IMR-90 (cell line): ENCODE measurements around the gene NAT10. TPM values are rescaled to one million over a fixed set of nuclear protein-coding genes. Genes with fewer than 3 reads are reported as not detected.
A peak's percentile ranks its signal among the peaks of the same experiment; 100 is the strongest.

ENCODE experiments used
- ATAC-seq: fragments of 200-7000 bp; cut with Tn5 transposase; 2 replicates; pipeline ENCODE4 v1.9.1; 2020; ENCODE audit warnings: low read depth, mild to moderate bottlenecking, moderate library complexity
- BruUV-seq: library from RNA; stranded (reverse); fragments of 400-500 nt; replicated peaks from 2 replicates; lab custom pipeline; 2021; lab: Mats Ljungman, UMichigan
- CTCF ChIA-PET: fragments of 300-600 bp; formaldehyde crosslinking; extraction: SDS; loops from one replicate; lab custom pipeline; 2021; ENCODE audit warnings: antibody characterized with exemption; lab: Yijun Ruan, JAX
- POLR2A ChIA-PET: fragments of 300-600 bp; sonication (Branson Sonifier 250); formaldehyde crosslinking; loops from one replicate; lab custom pipeline; 2022; ENCODE audit warnings: antibody characterized with exemption; ENCODE audit not compliant: unreplicated experiment; lab: Charles Lee
- DNase-seq: peaks from one replicate; pipeline ENCODE4 v3.0.0; 2013
- H2AFZ ChIP-seq: replicated peaks from 2 replicates; pipeline ENCODE3; 2013; ENCODE audit warnings: low read length, mild to moderate bottlenecking; ENCODE audit not compliant: poor library complexity
- H2AK5ac ChIP-seq: 2 replicates; pipeline ENCODE4 v1.6.1; 2013; ENCODE audit warnings: low read depth, low read length, inconsistent platforms
- H2AK9ac ChIP-seq: replicated peaks from 2 replicates; pipeline ENCODE3; 2013; ENCODE audit warnings: mild to moderate bottlenecking, low read depth, low read length, moderate library complexity; ENCODE audit not compliant: poor library complexity
- H2BK120ac ChIP-seq: 2 replicates; pipeline ENCODE4 v1.6.1; 2013; ENCODE audit warnings: low read depth, low read length, inconsistent platforms
- H2BK15ac ChIP-seq: 3 replicates; pipeline ENCODE4 v1.6.1; 2013; ENCODE audit warnings: low read depth, low read length, inconsistent platforms
- H2BK20ac ChIP-seq: 2 replicates; pipeline ENCODE4 v1.6.1; 2013; ENCODE audit warnings: low read depth, mild to moderate bottlenecking, inconsistent platforms, low read length, moderate library complexity
- H2BK5ac ChIP-seq: 2 replicates; pipeline ENCODE4 v1.6.1; 2013; ENCODE audit warnings: mild to moderate bottlenecking, low read depth, low read length, inconsistent platforms; ENCODE audit not compliant: poor library complexity, severe bottlenecking
- H3K14ac ChIP-seq: replicated peaks from 2 replicates; pipeline ENCODE4 v1.6.1; 2013; ENCODE audit warnings: low read depth, low read length, inconsistent platforms
- H3K18ac ChIP-seq: 2 replicates; pipeline ENCODE4 v1.6.1; 2013; ENCODE audit warnings: low read depth, low read length, control low read depth
- H3K23ac ChIP-seq: 2 replicates; pipeline ENCODE4 v1.6.1; 2013; ENCODE audit warnings: low read depth, low read length, inconsistent platforms
- H3K27ac ChIP-seq: 2 replicates; pipeline ENCODE4 v1.5.1; 2013; ENCODE audit warnings: mild to moderate bottlenecking, control low read depth, low read length; ENCODE audit not compliant: insufficient read depth
- H3K27me3 ChIP-seq: 2 replicates; pipeline ENCODE4 v1.6.1; 2013; ENCODE audit warnings: low read length; ENCODE audit not compliant: control insufficient read depth, insufficient read depth
- H3K36me3 ChIP-seq: 2 replicates; pipeline ENCODE4 v1.6.1; 2013; ENCODE audit warnings: low read length, mixed read lengths; ENCODE audit not compliant: control insufficient read depth, insufficient read depth
- H3K4ac ChIP-seq: 2 replicates; pipeline ENCODE4 v1.6.1; 2013; ENCODE audit warnings: low read depth, low read length, inconsistent platforms
- H3K4me1 ChIP-seq: 2 replicates; pipeline ENCODE4 v1.6.1; 2013; ENCODE audit warnings: low read length, mixed read lengths; ENCODE audit not compliant: control insufficient read depth, insufficient read depth
- H3K4me2 ChIP-seq: 2 replicates; pipeline ENCODE4 v1.6.1; 2013; ENCODE audit warnings: low read depth, mild to moderate bottlenecking, control low read depth, low read length, moderate library complexity
- H3K4me3 ChIP-seq: 2 replicates; pipeline ENCODE4 v1.5.1; 2013; ENCODE audit warnings: low read depth, mild to moderate bottlenecking, control low read depth, low read length, moderate library complexity; ENCODE audit not compliant: insufficient read depth
- H3K56ac ChIP-seq: 2 replicates; pipeline ENCODE4 v1.6.1; 2013; ENCODE audit warnings: low read length, inconsistent platforms; ENCODE audit not compliant: insufficient read depth; ENCODE audit errors: extremely low read depth
- H3K79me1 ChIP-seq, 2 experiments: 2 replicates each; pipeline ENCODE4 v1.6.1; 2013; ENCODE audit warnings: low read length in 2 of 2, inconsistent platforms in 1 of 2, low read depth in 1 of 2
- H3K9ac ChIP-seq: 2 replicates; pipeline ENCODE4 v1.6.1; 2013; ENCODE audit warnings: low read depth, low read length, control low read depth
- H3K9me1 ChIP-seq: 2 replicates; pipeline ENCODE4 v1.6.1; 2013; ENCODE audit warnings: low read length, inconsistent platforms; ENCODE audit not compliant: insufficient read depth
- H3K9me3 ChIP-seq: 2 replicates; pipeline ENCODE4 v1.6.1; 2013; ENCODE audit warnings: low read length; ENCODE audit not compliant: control insufficient read depth, insufficient read depth
- H4K20me1 ChIP-seq: 2 replicates; pipeline ENCODE4 v1.6.1; 2013; ENCODE audit warnings: low read length, inconsistent platforms; ENCODE audit not compliant: insufficient read depth
- H4K5ac ChIP-seq: 2 replicates; pipeline ENCODE4 v1.6.1; 2013; ENCODE audit warnings: mild to moderate bottlenecking, low read depth, low read length, control low read depth
- H4K8ac ChIP-seq, 2 experiments: 2 replicates each; pipeline ENCODE4 v1.6.1; 2013; ENCODE audit warnings: low read depth in 2 of 2, low read length in 2 of 2, control low read depth in 1 of 2, inconsistent platforms in 1 of 2
- H4K91ac ChIP-seq: 2 replicates; pipeline ENCODE4 v1.6.1; 2013; ENCODE audit warnings: low read depth, low read length, inconsistent platforms; ENCODE audit not compliant: insufficient read depth
- FOS ChIP-seq: fragments of 150-350 bp; IDR thresholded peaks from 2 replicates; pipeline ENCODE4 v1.6.1; 2016; ENCODE audit warnings: low read depth, low read length
- RAD21 ChIP-seq: IDR thresholded peaks from 2 replicates; pipeline ENCODE4 v1.6.1; 2012; ENCODE audit warnings: low read length, improper control_type of control experiment
- USF2 ChIP-seq: fragments of 150-350 bp; IDR thresholded peaks from 2 replicates; pipeline ENCODE4 v1.6.1; 2017; ENCODE audit warnings: mild to moderate bottlenecking, antibody characterized with exemption, low read length, low read depth
- WGBS, 2 experiments: methylation state at CpG; one replicate each; pipeline versions ENCODE4 v1.1.5 to v1.1.7; 2013; ENCODE audit warnings: missing lambda C conversion rate in 2 of 2; ENCODE audit not compliant: insufficient read length in 1 of 2; ENCODE audit errors: extremely low coverage in 2 of 2; 5-methylcytosine and 5-hydroxymethylcytosine counted together
- dilution Hi-C: fragments of 300-500 bp; cut with HindIII; formaldehyde crosslinking; loops from one replicate; pipeline ENCODE4 v1.14.3; 2018; ENCODE audit warnings: low sequenced_read_pairs; ENCODE audit not compliant: unreplicated experiment
- in situ Hi-C: fragments of 300-500 bp; cut with MboI; formaldehyde crosslinking; loops from 3 replicates; pipeline ENCODE4 v1.14.3; 2019; ENCODE audit warnings: low sequenced_read_pairs, inconsistent platforms, mixed read lengths
- intact Hi-C: fragments of 100-400 bp; cut with micrococcal nuclease; formaldehyde crosslinking; loops from 2 replicates; pipeline ENCODE4 v1.10.0; 2022
- polyA plus RNA-seq, 3 experiments: library from polyadenylated mRNA; depleted of rRNA; stranded (reverse); fragments of >200 nt; gene quantifications; 2 replicates each; pipeline ENCODE4 v1.2.3, GENCODE V29; 2012; ENCODE audit warnings: low replicate concordance in 1 of 3
- total RNA-seq: library from RNA; depleted of rRNA; stranded (reverse); fragments of >200 nt; gene quantifications from 2 replicates; pipeline ENCODE4 v1.2.3, GENCODE V29; 2012

Gene NAT10
- total and polyA plus RNA-seq, 2 of the 4 experiments (the other 2 are of a cell fraction): 28.1 to 34.8 TPM

GRCh38 chr11:34075178-34075820 is 30.1 kb upstream of the NAT10 start:
- Histone ChIP-seq H2BK20ac (no peak overlapping the region), H2BK5ac (peak overlapping the region; percentile 85), H3K14ac (no peak overlapping the region), H4K20me1 (peaks cover 65% of the 10 kb centered on the region), H2AK5ac (no peak overlapping the region), H3K18ac (peak overlapping the region; percentile 55; the same call in 1 of the 2 replicates), H2BK120ac (no peak overlapping the region; the same call in 1 of the 2 replicates), H3K27me3 (no peaks in the 10 kb centered on the region), H3K56ac (no peak overlapping the region; the same call in 1 of the 2 replicates), H3K27ac (peak overlapping the region; percentile 76; the same call in 1 of the 2 replicates), H3K4ac (no peak overlapping the region), H3K23ac (peak overlapping the region; percentile 13; the same call in 1 of the 2 replicates), H4K91ac (no peak overlapping the region), H3K9me3 (no peaks in the 10 kb centered on the region), H3K4me2 (peak overlapping the region; percentile 93), H3K4me1 (peaks cover 10% of the 10 kb centered on the region), H4K8ac (peak overlapping the region in 1 of 2 experiments; percentile 1; a peak in 1 of 4 replicates), H3K4me3 (no peak overlapping the region), H3K9me1 (peaks cover 9% of the 10 kb centered on the region), H2AK9ac (no peak overlapping the region), H3K9ac (no peak overlapping the region), H3K36me3 (peaks cover 35% of the 10 kb centered on the region), H4K5ac (no peak overlapping the region), H3K79me1 (peaks cover 22 to 55% of the 10 kb centered on the region in 2 experiments), H2BK15ac (no peak overlapping the region), H2AFZ (no peak overlapping the region)
- WGBS, 2 experiments: no CpG with 5 or more reads among the region's 2 CpGs
- no TSS peak for BruUV-seq
- intact Hi-C loops: no loop called here
- ATAC-seq: peak; percentile 71
- DNase-seq: peak; percentile 77
- TF ChIP-seq FOS: 0 out of 2 replicates have a peak, but pooled peaks have one; percentile 43
- no peak for TF ChIP-seq RAD21
- TF ChIP-seq USF2: no peak
- POLR2A ChIA-PET: interaction anchor here (0.7 kb wide), 1 partner anchor 154 kb away, joined by 5 read pairs; no protein-coding TSS in a partner anchor
- dilution Hi-C loops: no loop called here
- CTCF ChIA-PET: interaction anchor here (1.0 kb wide), 1 partner anchor 87 kb away, joined by 4 read pairs; no protein-coding TSS in a partner anchor
- in situ Hi-C loops: no loop called here
